IPS-NIHi11 (cell line): Measurements from ENCODE around the gene AKAP13.
A peak's percentile ranks its signal among the peaks of the same experiment; 100 is the strongest.
"Not testable (repeated sequence)": the region's sequence is repeated elsewhere in the genome, so short reads cannot be mapped to it uniquely, and the experiment has no call there.

Experiments
- DNase-seq: peaks from one replicate; pipeline ENCODE4 v3.0.0; 2012; ENCODE audit warnings: mixed read lengths, low spot score

AKAP13 gene

DNA sequence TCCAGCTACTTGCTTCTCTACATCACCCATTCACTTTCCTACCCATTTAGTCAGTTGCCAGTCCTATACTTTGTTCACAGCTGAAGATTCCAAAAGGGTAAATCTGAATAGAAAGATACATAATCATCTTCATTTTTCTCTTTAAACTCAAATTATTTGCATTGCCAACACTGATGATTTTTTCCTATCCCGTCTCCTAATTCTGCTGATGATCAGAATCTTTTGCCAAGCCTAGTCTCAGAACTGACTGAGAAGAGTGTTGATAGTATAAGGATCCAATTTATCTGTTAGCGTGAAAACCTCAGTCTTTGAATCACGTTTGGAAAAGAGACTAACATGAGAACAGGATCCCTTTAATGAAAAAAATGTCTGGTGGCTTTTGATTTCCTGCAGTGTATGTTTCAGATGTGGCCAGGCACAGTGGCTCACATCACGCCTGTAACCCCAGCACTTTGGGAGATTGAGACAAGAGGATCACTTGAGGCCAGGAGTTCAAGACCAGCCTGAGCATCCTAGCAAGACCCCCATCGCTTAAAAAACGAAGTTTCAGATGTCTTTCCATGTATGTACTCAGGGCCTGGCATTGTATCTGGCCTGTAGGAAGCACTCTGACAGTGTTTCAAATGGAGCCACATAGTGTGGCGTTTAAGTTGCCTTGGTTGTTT is 244.9 kb downstream of the AKAP13 start:
- no peak for DNase-seq

DNA sequence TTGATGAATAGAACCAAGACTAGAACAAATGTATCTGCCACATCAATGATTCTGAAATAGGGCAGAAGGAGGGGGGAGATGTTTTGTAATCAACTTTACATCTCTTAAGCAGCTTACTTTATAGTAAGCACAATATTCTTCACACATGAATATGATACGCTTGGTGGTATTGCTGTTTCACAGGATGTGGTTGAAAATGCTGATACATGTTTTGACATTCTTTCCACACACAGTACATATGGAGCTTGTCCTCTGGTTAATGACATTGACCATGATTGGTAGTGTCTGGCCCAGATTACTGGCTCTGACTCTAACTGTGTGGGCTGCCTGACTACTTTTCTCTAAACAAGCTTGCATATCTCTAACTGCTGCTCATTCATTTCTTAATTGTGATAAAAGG is 245.5 kb downstream of the AKAP13 start:
- DNase-seq, result no peak

DNA sequence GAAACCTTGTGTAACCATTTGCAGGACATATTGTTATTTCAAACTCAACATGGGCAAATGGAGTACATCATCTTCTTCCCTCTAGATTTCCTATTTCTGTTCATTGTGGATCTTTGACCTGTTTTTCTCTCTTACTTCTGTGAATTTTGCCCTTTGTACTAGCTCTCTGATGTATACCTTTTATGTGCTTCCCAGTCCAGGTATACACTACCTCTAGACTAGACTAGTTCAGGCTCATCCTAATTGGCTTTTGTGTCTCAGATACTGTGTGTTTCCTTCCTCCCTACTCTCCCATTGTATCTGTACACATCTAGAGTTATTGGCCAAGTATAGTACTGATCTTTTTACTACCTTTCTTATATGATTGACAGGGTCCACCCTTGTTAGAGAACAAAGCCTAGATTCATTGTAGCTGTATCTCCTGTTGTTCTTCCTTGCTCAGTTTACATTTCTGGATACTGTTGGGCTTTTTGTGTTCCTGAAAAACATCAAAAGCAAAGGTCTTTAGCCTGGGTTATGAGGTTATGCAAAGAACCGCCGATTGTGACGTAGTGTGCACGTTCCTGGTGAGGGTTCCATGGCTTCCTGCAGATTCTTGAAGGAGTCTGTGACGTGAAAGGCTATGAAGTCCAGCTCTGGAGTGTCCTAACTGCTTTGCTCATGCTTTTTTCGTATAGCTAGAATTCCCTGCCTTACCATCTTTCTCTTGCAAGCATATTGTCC is 247.0 kb downstream of the AKAP13 start:
- DNase-seq, result no peak

DNA sequence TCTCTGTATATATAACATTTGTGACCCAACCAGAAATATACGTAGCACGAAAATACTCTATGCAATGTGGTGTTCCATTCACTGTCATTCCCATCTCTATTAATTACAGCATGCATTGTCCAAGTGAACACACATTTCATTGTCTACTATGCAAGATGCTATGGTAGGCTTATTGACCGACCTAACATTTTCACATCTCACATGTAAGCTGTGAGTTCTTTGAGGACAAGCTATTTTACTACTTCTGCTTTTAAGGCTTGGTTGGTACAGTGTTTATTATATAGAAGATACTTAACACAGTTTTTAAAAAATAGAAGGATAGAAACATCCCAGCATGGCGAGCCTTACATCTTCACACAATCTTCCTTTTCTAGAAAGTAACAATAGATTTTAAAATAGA is 249.9 kb downstream of the AKAP13 start:
- DNase-seq, result no peak

GRCh38 chr15:85631018-85631417 is 250.6 kb downstream of the AKAP13 start:
- no peak for DNase-seq

DNA sequence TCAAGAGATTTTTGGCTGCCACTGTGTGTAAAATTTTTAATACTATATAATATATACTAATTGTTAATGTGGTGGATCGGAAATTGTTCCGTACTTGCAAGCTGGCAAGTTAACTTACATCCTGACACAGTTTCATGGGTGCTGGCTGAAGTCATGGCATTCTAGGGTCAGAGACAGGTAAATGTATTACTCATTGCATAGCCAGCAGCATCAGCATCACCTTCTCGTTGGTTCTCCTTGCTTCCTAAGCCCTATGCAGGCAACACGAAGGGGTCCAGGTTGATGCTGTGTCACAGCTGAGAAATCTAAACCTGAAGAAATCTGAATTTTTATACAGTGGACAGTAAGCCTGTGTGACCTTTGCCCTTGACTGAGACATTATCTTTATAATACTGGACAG is 251.6 kb downstream of the AKAP13 start:
- no peak for DNase-seq

GRCh38 chr15:85633859-85634258 is 253.5 kb downstream of the AKAP13 start:
- no peak for DNase-seq

DNA sequence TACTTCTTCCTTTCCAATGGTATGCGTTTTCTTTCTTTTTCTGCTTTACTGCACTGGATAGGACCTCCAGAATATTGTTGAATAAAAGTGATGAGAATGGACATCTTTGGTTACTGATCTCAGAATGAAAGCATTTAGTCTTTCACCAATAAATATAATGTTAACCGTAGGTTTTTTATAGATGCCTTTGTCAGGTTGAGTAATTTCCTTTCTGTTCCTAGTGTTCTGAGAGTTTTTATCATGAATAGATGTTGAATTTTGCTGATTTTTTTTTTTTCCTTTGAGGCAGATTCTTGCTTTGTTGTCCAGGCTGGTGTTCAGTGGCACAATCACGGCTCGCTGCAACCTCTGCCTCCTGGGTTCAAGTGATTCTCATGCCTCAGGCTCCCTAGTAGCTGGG is 255.9 kb downstream of the AKAP13 start:
- DNase-seq, result no peak

GRCh38 chr15:85639752-85640381 is 259.5 kb downstream of the AKAP13 start:
- no peak for DNase-seq

GRCh38 chr15:85642065-85642692 is 261.8 kb downstream of the AKAP13 start:
- DNase-seq, result no peak

DNA sequence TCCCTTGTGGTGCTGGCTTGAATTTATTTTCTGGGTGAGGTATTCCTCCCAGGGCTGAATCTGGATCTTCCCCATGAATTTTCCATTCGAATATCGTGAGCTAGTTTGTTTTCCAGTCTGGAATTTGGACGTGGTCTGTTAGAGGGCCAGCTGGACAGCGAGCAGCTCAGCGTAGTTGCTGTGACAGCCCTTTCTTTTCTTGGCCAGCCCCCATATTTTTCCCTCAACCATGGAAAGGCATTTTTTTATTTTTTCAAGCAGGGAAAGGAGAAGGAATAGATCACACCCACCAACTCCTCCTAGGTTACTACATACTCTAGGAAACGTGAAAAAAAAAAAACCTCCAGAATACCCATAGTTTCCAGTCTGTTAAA is 262.3 kb downstream of the AKAP13 start:
- no peak for DNase-seq

GRCh38 chr15:85646538-85647091 is 266.2 kb downstream of the AKAP13 start:
- no peak for DNase-seq

DNA sequence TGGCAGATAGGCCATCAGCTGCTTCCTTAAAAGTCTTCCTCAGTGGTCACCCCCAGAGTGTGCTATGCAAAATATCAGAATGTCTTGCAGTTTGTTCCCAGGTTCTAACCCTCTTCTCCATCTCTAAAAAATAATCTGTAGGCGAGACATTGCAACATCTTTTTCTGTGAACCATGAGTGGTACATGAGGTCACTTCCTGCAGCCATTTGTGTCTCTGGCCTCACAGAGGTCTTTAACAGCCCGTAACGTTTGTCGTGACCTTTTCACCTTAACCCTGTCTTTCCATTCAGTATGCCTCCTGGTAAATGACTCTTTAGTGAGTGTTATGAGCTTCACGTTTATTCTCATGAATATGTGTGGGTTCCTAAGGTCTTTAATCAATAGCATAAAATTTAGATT is 269.0 kb downstream of the AKAP13 start:
- no peak for DNase-seq

DNA sequence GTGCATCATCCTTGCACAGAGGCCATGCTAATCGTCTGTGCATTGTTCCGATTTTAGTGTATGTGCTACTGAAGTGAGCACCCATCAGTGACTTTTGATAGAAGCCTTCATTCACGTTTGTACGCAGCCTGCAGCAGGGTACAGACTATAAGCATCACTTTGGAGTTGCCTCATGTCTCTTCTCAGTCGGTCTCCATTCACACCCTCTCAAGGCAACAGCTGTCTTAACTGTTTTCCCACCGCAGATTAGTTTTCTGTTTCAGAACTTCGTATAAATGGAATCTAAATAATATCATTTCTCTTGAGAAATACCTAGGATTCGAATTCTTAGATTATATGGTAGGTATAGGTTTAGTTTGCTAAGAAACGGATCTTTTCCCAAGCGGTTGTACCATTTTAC is 271.1 kb downstream of the AKAP13 start:
- no peak for DNase-seq

- no peak for DNase-seq
These were observed 272.1 kb downstream of the AKAP13 start for GRCh38 chr15:85652457-85652856.

GRCh38 chr15:85657132-85657531 is 276.7 kb downstream of the AKAP13 start:
- no peak for DNase-seq

GRCh38 chr15:85658816-85659215 is 278.4 kb downstream of the AKAP13 start:
- no peak for DNase-seq

GRCh38 chr15:85661859-85662258 is 281.5 kb downstream of the AKAP13 start:
- DNase-seq, result no peak

GRCh38 chr15:85665677-85666076 is 285.3 kb downstream of the AKAP13 start:
- not testable (repeated sequence) for DNase-seq

- DNase-seq, result peak; percentile 13
These were observed 287.4 kb downstream of the AKAP13 start for GRCh38 chr15:85667491-85668424.

GRCh38 chr15:85671156-85671555 is 290.8 kb downstream of the AKAP13 start:
- DNase-seq, result no peak
